DOHH2 (cell line): ENCODE data around the gene ELAVL4.

Experiments
- CTCF ChIP-seq: fragments of 200-600 bp; sonication (generic); IDR thresholded peaks from one replicate; pipeline ENCODE4 v1.5.1; 2014; ENCODE audit warnings: antibody characterized with exemption, mild to moderate bottlenecking, low read depth, low read length; ENCODE audit not compliant: poor library complexity, severe bottlenecking
- EZH2phosphoT487 ChIP-seq: fragments of 200-600 bp; sonication (generic); IDR thresholded peaks from 2 replicates; pipeline ENCODE4 v1.6.1; 2017; ENCODE audit warnings: borderline replicate concordance, mild to moderate bottlenecking, antibody characterized with exemption, low read length, moderate library complexity, mixed read lengths

DNA sequence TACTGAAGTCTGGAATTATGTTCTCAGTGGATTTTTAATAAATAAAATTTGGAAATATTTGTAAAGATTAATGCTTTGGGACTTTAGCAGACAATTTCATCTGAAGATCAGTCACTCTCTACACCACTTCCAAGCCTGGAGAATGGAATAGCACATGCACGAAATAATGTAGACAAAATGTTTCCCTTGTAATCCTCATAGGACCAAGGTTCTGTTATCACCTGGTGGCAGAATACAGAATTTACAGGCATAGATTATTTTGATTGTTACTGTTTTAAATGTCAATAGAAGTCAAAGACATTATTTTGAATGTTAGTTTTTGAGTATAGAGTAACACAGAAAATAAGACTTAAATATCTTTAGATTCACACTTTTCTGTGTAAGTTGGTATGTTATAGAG lies 9.1 kb upstream of the ELAVL4 start:
- TF ChIP-seq CTCF: no peak
- TF ChIP-seq EZH2phosphoT487: no peak
